ENCODE results near the gene ANK2. TPM values are rescaled to one million over a fixed set of nuclear protein-coding genes. Genes with fewer than 3 reads are reported as not detected.

Gene ANK2
- polyA plus RNA-seq, 1 donor (not counting 4 experiments of a cell fraction or from before 2014, with no cell fraction given), result 0.22 TPM

GRCh38 chr4:113157086-113157857 is 107.8 kb downstream of the ANK2 start:
- no peaks in the 10 kb centered on the region for H3K36me3 ChIP-seq (ENCODE audit: control insufficient read depth in 2 of 2, extremely low read depth in 1 of 2, insufficient read depth in 2 of 2, low read length in 2 of 2)
- H3K27ac ChIP-seq (ENCODE audit: control insufficient read depth, insufficient read depth, low read length), result no peak overlapping the region
- H4K20me1 ChIP-seq (ENCODE audit: control insufficient read depth, extremely low read depth, insufficient read depth, low read length), result no peaks in the 10 kb centered on the region
- H3K9me3 ChIP-seq (ENCODE audit: control insufficient read depth, low read depth, low read length), result no peaks in the 10 kb centered on the region
- FAIRE-seq (no peak), DNase-seq (ENCODE audit: low read depth, low spot score) (no peak)
- H3K9me1 ChIP-seq (ENCODE audit: control insufficient read depth, extremely low read depth, insufficient read depth, low read length), result no peaks in the 10 kb centered on the region
- H3K79me2 ChIP-seq (ENCODE audit: control insufficient read depth, insufficient read depth, low read length), result no peaks in the 10 kb centered on the region
- dilution Hi-C loops (cut with MboI; ENCODE audit: extremely low pct_ligation_motif_present, low sequenced_read_pairs), result no loop called here
- H2AFZ ChIP-seq (ENCODE audit: control insufficient read depth, low read length), result no peak overlapping the region
- H3K9ac ChIP-seq (ENCODE audit: control insufficient read depth, extremely low read depth, insufficient read depth, low read length), result no peak overlapping the region
- H3K27me3 ChIP-seq (ENCODE audit: control insufficient read depth, extremely low read depth, insufficient read depth, low read length), result no peaks in the 10 kb centered on the region
- TF ChIP-seq, protein P1, sequence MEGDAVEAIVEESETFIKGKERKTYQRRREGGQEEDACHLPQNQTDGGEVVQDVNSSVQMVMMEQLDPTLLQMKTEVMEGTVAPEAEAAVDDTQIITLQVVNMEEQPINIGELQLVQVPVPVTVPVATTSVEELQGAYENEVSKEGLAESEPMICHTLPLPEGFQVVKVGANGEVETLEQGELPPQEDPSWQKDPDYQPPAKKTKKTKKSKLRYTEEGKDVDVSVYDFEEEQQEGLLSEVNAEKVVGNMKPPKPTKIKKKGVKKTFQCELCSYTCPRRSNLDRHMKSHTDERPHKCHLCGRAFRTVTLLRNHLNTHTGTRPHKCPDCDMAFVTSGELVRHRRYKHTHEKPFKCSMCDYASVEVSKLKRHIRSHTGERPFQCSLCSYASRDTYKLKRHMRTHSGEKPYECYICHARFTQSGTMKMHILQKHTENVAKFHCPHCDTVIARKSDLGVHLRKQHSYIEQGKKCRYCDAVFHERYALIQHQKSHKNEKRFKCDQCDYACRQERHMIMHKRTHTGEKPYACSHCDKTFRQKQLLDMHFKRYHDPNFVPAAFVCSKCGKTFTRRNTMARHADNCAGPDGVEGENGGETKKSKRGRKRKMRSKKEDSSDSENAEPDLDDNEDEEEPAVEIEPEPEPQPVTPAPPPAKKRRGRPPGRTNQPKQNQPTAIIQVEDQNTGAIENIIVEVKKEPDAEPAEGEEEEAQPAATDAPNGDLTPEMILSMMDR (optimal IDR thresholded peaks at IDR 0.05 in 1 of 3, IDR thresholded peaks at IDR 0.05 in 1 of 3, conservative IDR thresholded peaks at IDR 0.05 in 1 of 3; ENCODE audit: extremely low read depth in 1 of 3, insufficient read depth in 2 of 3, low read length in 3 of 3), result no peak
- no peak for TF ChIP-seq EZH2 (IDR thresholded peaks at IDR 0.05; ENCODE audit: low read length)
- no peak overlapping the region for H3K4me2 ChIP-seq (ENCODE audit: control insufficient read depth, extremely low read depth, insufficient read depth, low read depth, low read length)
- H3K4me3 ChIP-seq (ENCODE audit: control insufficient read depth in 2 of 3, extremely low read depth in 1 of 3, insufficient read depth in 2 of 3, low read depth in 1 of 3, low read length in 3 of 3), result no peak overlapping the region
- H3K4me1 ChIP-seq (ENCODE audit: control insufficient read depth, extremely low read depth, insufficient read depth, low read length), result no peaks in the 10 kb centered on the region

DNA sequence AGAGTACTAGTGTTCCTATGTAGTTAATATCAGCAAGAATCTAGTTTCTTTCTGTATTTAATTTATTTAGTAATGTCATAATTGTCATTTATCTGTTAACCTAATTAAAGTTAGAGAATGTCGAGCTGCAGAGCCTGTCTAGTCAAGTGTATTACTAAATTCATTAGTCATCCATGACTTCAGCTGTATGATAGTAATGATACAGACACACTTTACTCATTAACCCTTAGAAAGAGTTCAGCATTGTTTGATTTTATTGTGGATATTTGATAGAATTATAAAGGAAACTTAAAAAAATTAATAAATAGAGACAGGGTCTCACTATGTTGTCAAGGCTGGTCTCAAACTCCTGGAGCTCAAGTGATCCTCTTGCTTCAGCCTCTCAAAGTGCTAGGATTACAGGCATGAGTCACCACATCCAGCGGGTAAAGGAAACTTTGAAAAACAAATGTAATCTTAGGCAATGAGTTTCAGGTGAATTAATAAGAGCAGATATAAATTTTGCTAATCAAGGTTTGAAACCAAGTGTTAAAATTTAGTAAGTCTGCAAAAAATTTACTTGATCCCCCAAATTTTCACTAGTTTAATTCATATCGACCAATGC is 110.6 kb downstream of the ANK2 start:
- no peak for DNase-seq (ENCODE audit: low read depth, low spot score)
- Histone ChIP-seq H3K4me2 (ENCODE audit: control insufficient read depth, extremely low read depth, insufficient read depth, low read depth, low read length) (no peak overlapping the region), H4K20me1 (ENCODE audit: control insufficient read depth, extremely low read depth, insufficient read depth, low read length) (no peaks in the 10 kb centered on the region), H3K9me1 (ENCODE audit: control insufficient read depth, extremely low read depth, insufficient read depth, low read length) (no peaks in the 10 kb centered on the region), H3K4me3 (ENCODE audit: control insufficient read depth in 2 of 3, extremely low read depth in 1 of 3, insufficient read depth in 2 of 3, low read depth in 1 of 3, low read length in 3 of 3) (no peak overlapping the region), H3K9me3 (ENCODE audit: control insufficient read depth, low read depth, low read length) (no peaks in the 10 kb centered on the region), H3K27me3 (ENCODE audit: control insufficient read depth, extremely low read depth, insufficient read depth, low read length) (no peaks in the 10 kb centered on the region), H2AFZ (ENCODE audit: control insufficient read depth, low read length) (no peak overlapping the region), H3K36me3 (ENCODE audit: control insufficient read depth in 2 of 2, extremely low read depth in 1 of 2, insufficient read depth in 2 of 2, low read length in 2 of 2) (no peaks in the 10 kb centered on the region), H3K79me2 (ENCODE audit: control insufficient read depth, insufficient read depth, low read length) (no peaks in the 10 kb centered on the region), H3K27ac (ENCODE audit: control insufficient read depth, insufficient read depth, low read length) (no peak overlapping the region), H3K9ac (ENCODE audit: control insufficient read depth, extremely low read depth, insufficient read depth, low read length) (no peak overlapping the region), H3K4me1 (ENCODE audit: control insufficient read depth, extremely low read depth, insufficient read depth, low read length) (no peaks in the 10 kb centered on the region)
- dilution Hi-C loops (cut with MboI; ENCODE audit: extremely low pct_ligation_motif_present, low sequenced_read_pairs), result no loop called here
- TF ChIP-seq EZH2 (IDR thresholded peaks at IDR 0.05; ENCODE audit: low read length), result no peak
- TF ChIP-seq, protein P1 (optimal IDR thresholded peaks at IDR 0.05 in 1 of 3, IDR thresholded peaks at IDR 0.05 in 1 of 3, conservative IDR thresholded peaks at IDR 0.05 in 1 of 3; ENCODE audit: extremely low read depth in 1 of 3, insufficient read depth in 2 of 3, low read length in 3 of 3), result no peak
- FAIRE-seq, result no peak
